Endothelial cell (in vitro differentiated cells): Measurements from ENCODE around the gene TMPRSS3. TPM values are rescaled to one million over a fixed set of nuclear protein-coding genes. Genes with fewer than 3 reads are reported as not detected.

ENCODE experiments used
- DNase-seq: peaks from one replicate; pipeline ENCODE4 v3.0.0; 2021; ENCODE audit warnings: low spot score
- H3K27ac Mint-ChIP-seq: one replicate; pipeline ENCODE4 v1.8.0; 2021; ENCODE audit warnings: mixed read lengths, inconsistent platforms; ENCODE audit not compliant: unreplicated experiment
- H3K27me3 Mint-ChIP-seq: one replicate; pipeline ENCODE4 v1.8.0; 2021; ENCODE audit warnings: mild to moderate bottlenecking, moderate library complexity, mixed read lengths, inconsistent platforms; ENCODE audit not compliant: unreplicated experiment
- H3K36me3 Mint-ChIP-seq: one replicate; pipeline ENCODE4 v1.8.0; 2021; ENCODE audit warnings: mild to moderate bottlenecking, low read depth, mixed read lengths, inconsistent platforms; ENCODE audit not compliant: unreplicated experiment
- H3K4me1 Mint-ChIP-seq: one replicate; pipeline ENCODE4 v1.8.0; 2021; ENCODE audit warnings: mild to moderate bottlenecking, mixed read lengths, inconsistent platforms; ENCODE audit not compliant: unreplicated experiment
- H3K4me3 Mint-ChIP-seq: one replicate; pipeline ENCODE4 v1.8.0; 2021; ENCODE audit warnings: mild to moderate bottlenecking, mixed read lengths, inconsistent platforms; ENCODE audit not compliant: unreplicated experiment
- H3K9me3 Mint-ChIP-seq: one replicate; pipeline ENCODE4 v1.8.0; 2021; ENCODE audit warnings: mixed read lengths, inconsistent platforms; ENCODE audit not compliant: unreplicated experiment
- total RNA-seq: library from RNA; stranded (reverse); fragmentation: NEBNext Ultra II Directional; extraction: Animal tissue kit (Norgen Biotek cat#: 25700); gene quantifications from one replicate; pipeline ENCODE4 v1.2.1, GENCODE V29; 2021; ENCODE audit not compliant: unreplicated experiment
- TF ChIP-seq, protein P1 (sequence below): fragments of 200-600 bp; sonication (generic); IDR thresholded peaks from one replicate; pipeline ENCODE4 v1.5.0; 2021; ENCODE audit warnings: antibody characterized with exemption; ENCODE audit not compliant: unreplicated experiment

The TMPRSS3 gene
- total RNA-seq, 1 donor from 2014 or later, result not detected

DNA sequence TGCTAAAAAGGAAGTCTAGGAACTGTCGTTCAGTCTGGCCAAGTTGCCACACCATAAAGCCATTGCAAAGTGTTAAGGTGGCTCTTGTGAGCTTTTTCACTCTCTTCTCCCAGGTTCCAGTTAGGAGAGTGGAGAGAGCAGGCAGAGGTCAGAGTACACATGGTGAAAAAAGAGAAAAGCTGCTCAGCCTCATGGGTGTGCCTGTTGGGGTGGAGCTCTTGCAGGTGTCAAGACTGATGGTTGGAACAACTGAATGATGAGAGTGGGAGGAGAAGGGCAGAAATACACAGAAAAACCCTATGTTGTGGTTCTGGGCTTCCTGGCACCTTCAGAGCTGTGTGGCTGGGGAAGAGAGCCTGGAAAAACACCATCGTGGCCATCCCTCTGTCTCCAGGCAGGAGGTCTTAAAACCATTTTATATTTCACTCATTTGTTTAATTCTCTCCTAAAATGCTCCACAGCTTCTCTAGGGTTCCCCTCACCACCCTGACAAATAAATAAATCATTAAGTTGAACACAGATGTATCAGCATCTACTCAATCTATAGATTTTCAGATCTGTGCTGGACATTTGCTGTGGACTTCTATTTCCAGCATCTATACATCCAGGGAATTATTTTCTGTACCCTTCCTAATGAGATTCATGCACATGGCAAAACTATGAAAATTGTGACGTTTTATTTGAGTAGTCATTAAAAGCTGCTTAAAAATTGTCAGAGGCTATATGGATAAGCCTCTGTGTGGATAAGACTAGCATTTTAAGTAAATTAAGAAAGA is 25.4 kb upstream of the TMPRSS3 start:
- DNase-seq, result no peak
- Mint-ChIP-seq H3K9me3 (no peaks in the 10 kb centered on the region), H3K4me1 (peaks cover 16% of the 10 kb centered on the region), H3K27me3 (peaks cover 2% of the 10 kb centered on the region), H3K36me3 (no peaks in the 10 kb centered on the region), H3K4me3 (no peak overlapping the region), H3K27ac (no peak overlapping the region)
- TF ChIP-seq, protein P1, sequence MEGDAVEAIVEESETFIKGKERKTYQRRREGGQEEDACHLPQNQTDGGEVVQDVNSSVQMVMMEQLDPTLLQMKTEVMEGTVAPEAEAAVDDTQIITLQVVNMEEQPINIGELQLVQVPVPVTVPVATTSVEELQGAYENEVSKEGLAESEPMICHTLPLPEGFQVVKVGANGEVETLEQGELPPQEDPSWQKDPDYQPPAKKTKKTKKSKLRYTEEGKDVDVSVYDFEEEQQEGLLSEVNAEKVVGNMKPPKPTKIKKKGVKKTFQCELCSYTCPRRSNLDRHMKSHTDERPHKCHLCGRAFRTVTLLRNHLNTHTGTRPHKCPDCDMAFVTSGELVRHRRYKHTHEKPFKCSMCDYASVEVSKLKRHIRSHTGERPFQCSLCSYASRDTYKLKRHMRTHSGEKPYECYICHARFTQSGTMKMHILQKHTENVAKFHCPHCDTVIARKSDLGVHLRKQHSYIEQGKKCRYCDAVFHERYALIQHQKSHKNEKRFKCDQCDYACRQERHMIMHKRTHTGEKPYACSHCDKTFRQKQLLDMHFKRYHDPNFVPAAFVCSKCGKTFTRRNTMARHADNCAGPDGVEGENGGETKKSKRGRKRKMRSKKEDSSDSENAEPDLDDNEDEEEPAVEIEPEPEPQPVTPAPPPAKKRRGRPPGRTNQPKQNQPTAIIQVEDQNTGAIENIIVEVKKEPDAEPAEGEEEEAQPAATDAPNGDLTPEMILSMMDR, result no peak

GRCh38 chr21:42419845-42420244 is 24.0 kb upstream of the TMPRSS3 start:
- H3K27me3 Mint-ChIP-seq, result peaks cover 2% of the 10 kb centered on the region
- peaks cover 6% of the 10 kb centered on the region for H3K4me1 Mint-ChIP-seq
- no peaks in the 10 kb centered on the region for H3K36me3 Mint-ChIP-seq
- H3K4me3 Mint-ChIP-seq, result no peak overlapping the region
- H3K27ac Mint-ChIP-seq, result no peak overlapping the region
- TF ChIP-seq, protein P1, result no peak
- H3K9me3 Mint-ChIP-seq, result no peaks in the 10 kb centered on the region
- DNase-seq, result no peak

DNA sequence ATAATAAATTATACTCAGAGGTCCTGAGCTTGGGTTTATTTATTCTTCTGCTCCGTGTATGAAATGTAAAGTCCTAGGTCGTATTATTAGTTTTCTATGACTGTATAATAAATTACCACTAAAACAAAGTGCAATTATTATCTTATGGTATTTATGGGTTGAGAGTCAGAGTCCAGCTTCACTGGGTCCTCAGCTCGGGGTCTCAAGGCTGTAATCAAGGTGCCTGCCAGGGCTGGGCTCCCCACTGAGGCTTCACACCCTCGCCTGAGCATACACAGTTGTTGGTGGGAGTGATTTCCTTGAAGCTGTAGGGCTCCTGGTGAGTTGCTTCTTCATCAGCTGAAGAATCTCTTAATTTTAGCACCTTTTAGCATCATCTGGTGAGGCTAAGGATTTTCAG is 23.0 kb upstream of the TMPRSS3 start:
- H3K27me3 Mint-ChIP-seq, result peaks cover 3% of the 10 kb centered on the region
- peaks cover 2% of the 10 kb centered on the region for H3K4me1 Mint-ChIP-seq
- TF ChIP-seq, protein P1, result no peak
- no peaks in the 10 kb centered on the region for H3K36me3 Mint-ChIP-seq
- no peak overlapping the region for H3K4me3 Mint-ChIP-seq
- no peak overlapping the region for H3K27ac Mint-ChIP-seq
- DNase-seq, result no peak
- no peaks in the 10 kb centered on the region for H3K9me3 Mint-ChIP-seq

DNA sequence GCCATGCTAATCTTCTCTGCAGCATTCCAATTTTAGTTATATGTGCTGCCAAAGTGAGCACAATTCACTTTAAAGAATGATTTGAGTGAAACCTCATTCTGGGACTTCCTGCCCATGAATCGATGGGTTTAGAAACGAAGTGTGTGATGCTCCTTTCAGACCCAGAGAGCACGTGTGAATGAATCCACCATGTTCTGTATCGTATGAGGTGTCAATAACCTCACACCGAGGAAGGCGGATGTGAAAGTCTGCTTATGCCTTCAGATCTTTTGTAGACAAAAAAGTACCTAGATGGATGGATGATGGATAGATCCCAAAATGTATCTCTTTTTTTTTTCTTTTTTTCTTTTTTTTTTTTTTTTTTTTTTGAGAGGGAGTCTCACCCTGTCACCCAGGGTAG is 21.7 kb upstream of the TMPRSS3 start:
- no peak overlapping the region for H3K4me3 Mint-ChIP-seq
- TF ChIP-seq, protein P1, result no peak
- no peak overlapping the region for H3K27ac Mint-ChIP-seq
- no peak for DNase-seq
- peaks cover 4% of the 10 kb centered on the region for H3K27me3 Mint-ChIP-seq
- H3K4me1 Mint-ChIP-seq, result peaks cover 3% of the 10 kb centered on the region
- no peaks in the 10 kb centered on the region for H3K36me3 Mint-ChIP-seq
- H3K9me3 Mint-ChIP-seq, result no peaks in the 10 kb centered on the region
